Testis (tissue), 3 donors: Measurements from ENCODE around the gene CYBA. TPM values are rescaled to one million over a fixed set of nuclear protein-coding genes. Genes with fewer than 3 reads are reported as not detected.

Experiments
- DNase-seq: peaks from one replicate; pipeline ENCODE4 v3.0.0-alpha.2; 2019
- H3K27ac ChIP-seq, 2 donors: fragments of 200-600 bp; sonication (generic); one replicate each; pipeline ENCODE4 v1.5.1; 2019
- H3K27me3 ChIP-seq: fragments of 200-600 bp; sonication (generic); one replicate; pipeline ENCODE4 v1.5.1; 2019
- H3K36me3 ChIP-seq: fragments of 200-600 bp; sonication (generic); one replicate; pipeline ENCODE4 v1.5.1; 2017; ENCODE audit warnings: low read depth; ENCODE audit errors: missing control alignments
- H3K4me1 ChIP-seq: fragments of 200-600 bp; sonication (generic); one replicate; pipeline ENCODE4 v1.5.1; 2019
- H3K4me3 ChIP-seq, 2 donors: fragments of 200-600 bp; sonication (generic); one replicate each; pipeline ENCODE4 v1.5.1; 2017 to 2019
- H3K9me3 ChIP-seq: fragments of 200-600 bp; sonication (generic); one replicate; pipeline ENCODE4 v1.5.1; 2017
- CTCF ChIP-seq, 3 experiments: fragments of 450-650 bp in 2 of 3; fragments of 200-600 bp in 1 of 3; sonication (generic) in 1 of 3; IDR thresholded peaks; one replicate each; pipeline ENCODE4 v1.5.1; 2016 to 2019; ENCODE audit warnings: antibody characterized with exemption in 3 of 3, mild to moderate bottlenecking in 2 of 3, moderate library complexity in 1 of 3
- POLR2A ChIP-seq: fragments of 450-650 bp; IDR thresholded peaks from one replicate; pipeline ENCODE4 v1.6.1; 2017; ENCODE audit warnings: antibody characterized with exemption, mild to moderate bottlenecking, moderate library complexity
- WGBS, 2 donors: methylation state at CpG; one replicate each; pipeline ENCODE4 v1.1.5; 2018; 5-methylcytosine and 5-hydroxymethylcytosine counted together
- intact Hi-C: fragments of 100-400 bp; cut with DNase I; formaldehyde crosslinking; loops from one replicate; pipeline ENCODE4 v1.15.1; 2023; ENCODE audit warnings: low total_unique reads
- polyA plus RNA-seq: library from polyadenylated mRNA; stranded (reverse); fragments of 350-450 nt; fragmentation: Illumina TruSeq; extraction: RNeasy Lipid Tissue Mini Kit (QIAGEN cat#74804); gene quantifications from one replicate; pipeline ENCODE4 v1.2.3, GENCODE V29; 2014; ENCODE audit warnings: low read depth, low replicate concordance; ENCODE audit not compliant: insufficient read depth
- total RNA-seq, 2 donors: library from RNA; depleted of rRNA; stranded (reverse); fragments of >200 nt; gene quantifications; one replicate each; pipeline ENCODE4 v1.2.3, GENCODE V29; 2016

CYBA gene
- total and polyA plus RNA-seq, 3 donors from 2014 or later = 11.7 to 40.0 (median 34.9) TPM

GRCh38 chr16:88642881-88643643 lies 7.8 kb downstream of the CYBA start:
- 82 to 93% methylated on average over 23 to 43 of the region's 58 CpGs for WGBS, 2 donors
- Histone ChIP-seq H3K4me1 (no peaks in the 10 kb centered on the region), H3K36me3 (no peaks in the 10 kb centered on the region), H3K4me3 (no peak overlapping the region), H3K27me3 (no peaks in the 10 kb centered on the region), H3K9me3 (no peaks in the 10 kb centered on the region), H3K27ac (no peak overlapping the region)
- DNase-seq = no peak
- intact Hi-C loops = no loop called here
- TF ChIP-seq POLR2A (no peak), CTCF (IDR thresholded peaks at IDR 0.05) (no peak)

GRCh38 chr16:88640498-88641247 lies 10.2 kb downstream of the CYBA start:
- H3K27me3 ChIP-seq = no peaks in the 10 kb centered on the region
- H3K4me1 ChIP-seq = no peaks in the 10 kb centered on the region
- H3K27ac ChIP-seq = no peak overlapping the region
- no peaks in the 10 kb centered on the region for H3K9me3 ChIP-seq
- H3K36me3 ChIP-seq = no peaks in the 10 kb centered on the region
- TF ChIP-seq POLR2A (no peak), CTCF (IDR thresholded peaks at IDR 0.05) (no peak)
- intact Hi-C loops = no loop called here
- no peak for DNase-seq
- no peak overlapping the region for H3K4me3 ChIP-seq
- 69 to 70% methylated on average over 5 to 17 of the region's 17 CpGs for WGBS, 2 donors

- Histone ChIP-seq H3K9me3 (no peaks in the 10 kb centered on the region), H3K27me3 (no peaks in the 10 kb centered on the region), H3K27ac (no peak overlapping the region), H3K4me1 (no peaks in the 10 kb centered on the region), H3K4me3 (no peak overlapping the region), H3K36me3 (no peaks in the 10 kb centered on the region)
- intact Hi-C loops = no loop called here
- DNase-seq = no peak
- TF ChIP-seq CTCF (IDR thresholded peaks at IDR 0.05) (no peak), POLR2A (no peak)
- 65 to 68% methylated on average over 13 of the region's 13 CpGs for WGBS, 2 donors
These were observed 10.8 kb downstream of the CYBA start for GRCh38 chr16:88640039-88640495.

- 56 to 68% methylated on average over 26 to 41 of the region's 45 CpGs for WGBS, 2 donors
- no peak overlapping the region for H3K4me3 ChIP-seq
- no peaks in the 10 kb centered on the region for H3K27me3 ChIP-seq
- no peaks in the 10 kb centered on the region for H3K9me3 ChIP-seq
- no peak overlapping the region for H3K27ac ChIP-seq
- no peak for DNase-seq
- no peaks in the 10 kb centered on the region for H3K36me3 ChIP-seq
- no peaks in the 10 kb centered on the region for H3K4me1 ChIP-seq
- intact Hi-C loops = no loop called here
- no peak for TF ChIP-seq CTCF (IDR thresholded peaks at IDR 0.05)
These were observed 11.4 kb downstream of the CYBA start for GRCh38 chr16:88639231-88640038.
